ENCODE measurements around the gene FBP2. TPM values are rescaled to one million over a fixed set of nuclear protein-coding genes. Genes with fewer than 3 reads are reported as not detected.
"Not testable (repeated sequence)": the region's sequence is repeated elsewhere in the genome, so short reads cannot be mapped to it uniquely, and the experiment has no call there.

Gene FBP2
- total RNA-seq, 1 donor from 2014 or later, result not detected

- peaks cover 5% of the 10 kb centered on the region for H3K9me3 Mint-ChIP-seq (ENCODE audit: low read depth)
- TF ChIP-seq CTCF (IDR thresholded peaks at IDR 0.05; ENCODE audit: unreplicated experiment), result no peak
- H3K27ac Mint-ChIP-seq, result no peak overlapping the region
- H3K4me1 Mint-ChIP-seq (ENCODE audit: low read depth), result no peaks in the 10 kb centered on the region
- peaks cover under 1% of the 10 kb centered on the region for H3K27me3 Mint-ChIP-seq
- H3K4me3 Mint-ChIP-seq (ENCODE audit: low read depth), result no peak overlapping the region
- peaks cover 16% of the 10 kb centered on the region for H3K36me3 Mint-ChIP-seq (ENCODE audit: insufficient read depth)
- no peak for DNase-seq (ENCODE audit: low spot score, unreplicated experiment)
Observed at GRCh38 chr9:94566550-94566949, 27.1 kb downstream of the FBP2 start.

- peaks cover 17% of the 10 kb centered on the region for H3K36me3 Mint-ChIP-seq (ENCODE audit: insufficient read depth)
- not testable (repeated sequence) for H3K9me3 Mint-ChIP-seq (ENCODE audit: low read depth); H3K27ac Mint-ChIP-seq; DNase-seq (ENCODE audit: low spot score, unreplicated experiment); H3K27me3 Mint-ChIP-seq; H3K4me3 Mint-ChIP-seq (ENCODE audit: low read depth); H3K4me1 Mint-ChIP-seq (ENCODE audit: low read depth)
Observed at GRCh38 chr9:94564279-94564678, 29.3 kb downstream of the FBP2 start.

GRCh38 chr9:94563548-94563947, 30.1 kb downstream of the FBP2 start:
- H3K9me3 Mint-ChIP-seq (ENCODE audit: low read depth), result peaks cover 5% of the 10 kb centered on the region
- H3K4me3 Mint-ChIP-seq (ENCODE audit: low read depth), result no peak overlapping the region
- no peak for TF ChIP-seq CTCF (IDR thresholded peaks at IDR 0.05; ENCODE audit: unreplicated experiment)
- H3K27me3 Mint-ChIP-seq, result no peaks in the 10 kb centered on the region
- peaks cover 17% of the 10 kb centered on the region for H3K36me3 Mint-ChIP-seq (ENCODE audit: insufficient read depth)
- no peaks in the 10 kb centered on the region for H3K4me1 Mint-ChIP-seq (ENCODE audit: low read depth)
- no peak overlapping the region for H3K27ac Mint-ChIP-seq
- DNase-seq (ENCODE audit: low spot score, unreplicated experiment), result no peak

GRCh38 chr9:94560237-94560636, 33.4 kb downstream of the FBP2 start:
- DNase-seq (ENCODE audit: low spot score, unreplicated experiment), result no peak
- Mint-ChIP-seq H3K4me3 (ENCODE audit: low read depth) (no peak overlapping the region), H3K9me3 (ENCODE audit: low read depth) (peaks cover 5% of the 10 kb centered on the region), H3K4me1 (ENCODE audit: low read depth) (peaks cover 3% of the 10 kb centered on the region), H3K27me3 (peaks cover 7% of the 10 kb centered on the region), H3K27ac (no peak overlapping the region), H3K36me3 (ENCODE audit: insufficient read depth) (peaks cover 12% of the 10 kb centered on the region)
- TF ChIP-seq CTCF (IDR thresholded peaks at IDR 0.05; ENCODE audit: unreplicated experiment), result no peak

GRCh38 chr9:94557376-94557775, 36.2 kb downstream of the FBP2 start:
- DNase-seq (ENCODE audit: low spot score, unreplicated experiment), result no peak
- no peak for TF ChIP-seq CTCF (IDR thresholded peaks at IDR 0.05; ENCODE audit: unreplicated experiment)
- H3K27ac Mint-ChIP-seq, result peak overlapping the region; percentile 41
- H3K36me3 Mint-ChIP-seq (ENCODE audit: insufficient read depth), result peaks cover 4% of the 10 kb centered on the region
- peaks cover 7% of the 10 kb centered on the region for H3K27me3 Mint-ChIP-seq
- peaks cover 3% of the 10 kb centered on the region for H3K4me1 Mint-ChIP-seq (ENCODE audit: low read depth)
- no peaks in the 10 kb centered on the region for H3K9me3 Mint-ChIP-seq (ENCODE audit: low read depth)
- peak overlapping the region; percentile 15 for H3K4me3 Mint-ChIP-seq (ENCODE audit: low read depth)

- Mint-ChIP-seq H3K27me3 (peaks cover 7% of the 10 kb centered on the region), H3K36me3 (ENCODE audit: insufficient read depth) (peaks cover 7% of the 10 kb centered on the region), H3K9me3 (ENCODE audit: low read depth) (peaks cover 4% of the 10 kb centered on the region), H3K4me1 (ENCODE audit: low read depth) (peaks cover 3% of the 10 kb centered on the region), H3K27ac (no peak within 1 kb of the TSS), H3K4me3 (ENCODE audit: low read depth) (no peak within 1 kb of the TSS)
- TF ChIP-seq CTCF (IDR thresholded peaks at IDR 0.05; ENCODE audit: unreplicated experiment), result peak; percentile 69
- peak; percentile 62 for DNase-seq (ENCODE audit: low spot score, unreplicated experiment)
Observed at GRCh38 chr9:94554439-94555331, 38.9 kb downstream of the FBP2 start, which contains the start of gene PCAT7. PCAT7 (plus strand) TSS chr9:94555083.
